ENCODE measurements around the gene ARAP3.

Gene ARAP3

DNA sequence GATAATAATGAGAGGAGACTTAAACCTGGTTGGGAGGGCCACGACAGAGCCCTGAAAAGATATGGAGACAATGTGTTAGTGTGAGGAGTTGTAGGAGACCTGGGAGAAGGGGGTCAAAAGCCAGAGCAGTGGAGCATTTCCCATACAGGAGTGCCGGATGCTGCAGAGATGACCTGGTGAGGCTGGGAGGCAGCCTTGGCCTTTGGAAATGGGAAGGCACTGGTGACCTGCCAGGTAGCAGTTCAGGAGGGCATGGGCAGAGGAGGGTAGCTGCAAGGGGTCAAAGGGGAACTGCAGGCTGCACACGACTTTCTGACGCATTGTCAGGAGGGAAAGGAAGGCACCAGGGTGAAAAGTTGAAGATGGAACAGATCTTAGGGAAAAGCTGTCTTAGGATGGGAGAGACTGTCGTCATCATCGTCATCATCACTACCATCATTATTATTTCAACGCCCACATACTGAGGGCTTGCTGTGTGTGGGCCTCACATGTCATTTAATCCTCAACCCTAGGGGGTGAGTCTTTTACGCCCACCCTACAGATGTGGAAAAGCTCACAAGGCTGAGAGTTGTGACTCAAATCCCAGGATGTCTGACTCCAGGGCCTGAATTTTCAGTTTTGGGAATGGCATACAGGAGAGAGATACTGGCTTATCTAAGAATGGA lies 13.3 kb downstream of the ARAP3 start:
- DNase-seq (ENCODE audit: low read depth, low spot score) = no peak
- ChIA-PET CTCF (interaction anchor here (0.8 to 12.8 kb wide), 15 partner anchors 11 to 291 kb away, joined by 3 to 132 read pairs (median 4); partner anchors contain the start of genes ARAP3, DIAPH1, PCDH1 and PCDH12), POLR2A (interaction anchor here (2.0 kb wide), 1 partner anchor 13 kb away, joined by 6 read pairs; the partner anchor contains the start of gene ARAP3)
- TF ChIP-seq, protein P1, sequence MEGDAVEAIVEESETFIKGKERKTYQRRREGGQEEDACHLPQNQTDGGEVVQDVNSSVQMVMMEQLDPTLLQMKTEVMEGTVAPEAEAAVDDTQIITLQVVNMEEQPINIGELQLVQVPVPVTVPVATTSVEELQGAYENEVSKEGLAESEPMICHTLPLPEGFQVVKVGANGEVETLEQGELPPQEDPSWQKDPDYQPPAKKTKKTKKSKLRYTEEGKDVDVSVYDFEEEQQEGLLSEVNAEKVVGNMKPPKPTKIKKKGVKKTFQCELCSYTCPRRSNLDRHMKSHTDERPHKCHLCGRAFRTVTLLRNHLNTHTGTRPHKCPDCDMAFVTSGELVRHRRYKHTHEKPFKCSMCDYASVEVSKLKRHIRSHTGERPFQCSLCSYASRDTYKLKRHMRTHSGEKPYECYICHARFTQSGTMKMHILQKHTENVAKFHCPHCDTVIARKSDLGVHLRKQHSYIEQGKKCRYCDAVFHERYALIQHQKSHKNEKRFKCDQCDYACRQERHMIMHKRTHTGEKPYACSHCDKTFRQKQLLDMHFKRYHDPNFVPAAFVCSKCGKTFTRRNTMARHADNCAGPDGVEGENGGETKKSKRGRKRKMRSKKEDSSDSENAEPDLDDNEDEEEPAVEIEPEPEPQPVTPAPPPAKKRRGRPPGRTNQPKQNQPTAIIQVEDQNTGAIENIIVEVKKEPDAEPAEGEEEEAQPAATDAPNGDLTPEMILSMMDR (IDR thresholded peaks at IDR 0.05; ENCODE audit: insufficient read depth, low read length, missing control alignments) = no peak
- H3K4me3 ChIP-seq (ENCODE audit: low read depth, low read length) = no peak overlapping the region

DNA sequence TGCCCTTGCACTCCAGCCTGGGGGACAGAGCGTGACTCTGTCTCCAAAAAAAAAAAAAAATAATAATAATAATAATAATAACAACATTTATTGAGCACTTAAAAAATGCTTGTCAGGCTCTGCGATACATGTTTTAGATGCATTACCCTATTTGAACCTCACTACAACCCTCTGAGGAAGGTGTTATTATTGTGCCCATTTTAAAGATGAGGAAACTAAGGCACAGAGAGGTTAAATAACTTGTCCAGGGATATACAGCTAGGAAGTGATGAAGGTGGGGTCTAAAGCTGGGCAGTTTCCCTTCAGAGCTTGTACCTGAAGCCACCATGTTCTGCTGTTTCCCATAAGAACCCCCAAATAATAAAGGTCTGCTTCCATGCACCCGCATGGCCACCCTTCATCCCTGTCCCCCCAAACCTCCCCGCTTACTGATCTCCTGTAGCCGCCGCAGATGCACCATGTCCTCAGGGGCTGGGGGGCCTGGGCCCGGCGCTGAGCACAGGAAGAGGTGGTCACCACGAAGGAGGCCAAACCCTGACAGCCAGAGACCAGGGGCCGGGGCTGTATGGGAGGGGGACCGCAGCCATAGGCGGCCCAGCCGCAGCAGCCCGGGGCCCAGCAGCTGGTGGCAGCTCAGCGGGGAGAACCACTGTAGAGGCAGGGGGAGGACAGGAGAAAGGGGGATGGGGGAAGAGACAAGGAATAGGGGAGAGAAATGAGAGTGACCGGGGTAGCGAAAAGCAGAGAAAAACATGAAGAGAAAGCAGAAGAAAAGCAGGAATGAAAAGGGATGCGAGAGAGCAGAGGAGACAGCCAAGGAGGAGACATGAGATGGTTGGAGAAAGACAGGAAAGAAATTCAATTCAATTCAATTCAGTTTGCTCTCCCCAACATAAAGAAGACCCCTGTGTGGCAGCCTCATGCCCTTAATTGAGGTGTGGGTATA lies 15.8 kb downstream of the ARAP3 start:
- TF ChIP-seq, protein P1 (IDR thresholded peaks at IDR 0.05; ENCODE audit: insufficient read depth, low read length, missing control alignments) = no peak
- ChIA-PET CTCF (interaction anchor here (0.9 to 12.8 kb wide), 15 partner anchors 8 to 320 kb away, joined by 3 to 132 read pairs (median 12); partner anchors contain the start of genes ARAP3, PCDH1 and PCDH12), POLR2A (interaction anchor here (0.7 kb wide), 1 partner anchor 1102 kb away, joined by 3 read pairs; no protein-coding TSS in a partner anchor)
- no peak for DNase-seq (ENCODE audit: low read depth, low spot score)
- no peak overlapping the region for H3K4me3 ChIP-seq (ENCODE audit: low read depth, low read length)

DNA sequence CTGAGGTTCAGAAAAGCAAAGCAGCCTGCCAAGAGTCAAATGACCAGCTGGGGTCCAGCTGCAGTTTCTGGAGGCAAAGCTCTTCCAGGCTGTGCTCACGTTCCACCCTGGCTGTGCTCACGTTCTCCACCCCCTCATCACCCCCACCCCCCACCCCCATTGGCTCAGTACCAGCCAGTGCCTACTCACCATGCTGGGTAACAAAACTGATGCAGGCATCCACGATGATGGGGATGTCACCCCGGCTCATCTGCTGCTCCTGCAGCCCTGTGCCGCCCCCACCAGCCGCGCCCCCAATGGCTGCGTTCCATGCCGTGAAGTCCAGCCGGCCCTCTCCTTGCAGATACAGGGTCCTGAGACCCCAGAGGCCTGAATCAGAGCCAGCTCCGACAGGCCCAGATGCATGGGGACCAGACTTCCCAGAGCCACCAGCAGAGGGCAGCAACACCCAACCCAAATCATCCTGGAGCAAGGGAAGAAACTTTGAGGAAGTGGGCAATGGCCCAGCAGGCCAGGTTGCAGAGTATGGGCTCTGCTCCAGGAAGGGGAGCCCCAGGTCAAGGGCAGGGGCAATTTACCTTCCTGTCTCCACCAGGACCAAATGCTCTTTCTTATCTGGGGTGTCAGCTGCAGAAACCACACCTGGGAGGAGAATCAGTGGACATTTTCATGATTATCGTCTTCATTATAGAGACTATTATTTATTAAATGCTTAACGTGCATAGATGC lies 17.1 kb downstream of the ARAP3 start:
- ChIA-PET CTCF (interaction anchor here (0.6 to 12.8 kb wide), 22 partner anchors 8 to 350 kb away, joined by 3 to 132 read pairs (median 5); partner anchors contain the start of genes ARAP3, FCHSD1, PCDH1 and PCDH12), POLR2A (no interaction called here)
- H3K4me3 ChIP-seq (ENCODE audit: low read depth, low read length) = no peak overlapping the region
- TF ChIP-seq, protein P1 (IDR thresholded peaks at IDR 0.05; ENCODE audit: insufficient read depth, low read length, missing control alignments) = peak; percentile 90
- no peak for DNase-seq (ENCODE audit: low read depth, low spot score)

DNA sequence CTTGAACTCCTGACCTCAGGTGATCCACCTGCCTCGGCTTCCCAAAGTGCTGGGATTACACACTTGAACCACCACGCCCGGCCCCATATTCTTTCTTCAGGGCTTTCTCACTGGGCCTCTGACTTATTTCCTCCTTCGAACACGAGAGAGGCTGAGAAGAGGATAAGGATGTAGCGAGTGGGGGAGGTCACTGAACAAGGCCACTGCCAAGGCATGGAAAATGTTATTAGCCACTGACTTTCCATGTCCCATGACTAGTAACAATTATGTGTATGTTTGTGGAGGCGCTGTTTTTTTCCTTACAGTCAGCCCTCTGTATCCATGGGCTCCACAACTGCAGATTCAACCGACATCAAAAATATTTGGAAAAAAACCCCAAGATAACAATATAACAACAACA lies 18.5 kb downstream of the ARAP3 start:
- ChIA-PET CTCF (interaction anchor here (1.1 to 12.8 kb wide), 5 partner anchors 22 to 296 kb away, joined by 3 to 132 read pairs (median 6); partner anchors contain the start of genes PCDH1 and PCDH12), POLR2A (no interaction called here)
- TF ChIP-seq, protein P1 (IDR thresholded peaks at IDR 0.05; ENCODE audit: insufficient read depth, low read length, missing control alignments) = no peak

DNA sequence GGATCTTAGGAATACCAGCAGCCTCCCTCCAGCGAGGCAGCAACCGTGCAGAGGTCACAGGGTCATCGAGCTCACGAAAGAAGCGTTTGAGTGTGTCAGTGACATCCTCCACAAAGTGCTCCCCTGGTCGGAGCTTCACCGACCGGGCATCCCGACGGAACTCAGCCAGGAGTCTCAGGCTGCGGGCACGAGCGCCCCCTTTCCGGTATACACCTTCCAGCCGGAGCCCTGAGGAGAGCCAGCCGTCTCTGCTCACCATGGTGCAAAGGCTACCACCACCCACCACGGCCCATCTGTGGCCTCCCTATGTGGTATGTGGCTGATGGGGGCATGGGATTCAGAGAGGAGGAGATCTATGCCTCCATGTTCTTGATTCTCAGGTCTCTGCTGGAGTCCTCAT lies 20.0 kb downstream of the ARAP3 start:
- no peak for DNase-seq (ENCODE audit: low read depth, low spot score)
- ChIA-PET POLR2A (no interaction called here), CTCF (interaction anchor here (1.3 to 12.8 kb wide), 5 partner anchors 9 to 298 kb away, joined by 3 to 132 read pairs (median 6); partner anchors contain the start of gene PCDH12)
- TF ChIP-seq, protein P1 (IDR thresholded peaks at IDR 0.05; ENCODE audit: insufficient read depth, low read length, missing control alignments) = no peak
- no peak overlapping the region for H3K4me3 ChIP-seq (ENCODE audit: low read depth, low read length)

More for the DNA sequence above, 18.5 kb downstream of the ARAP3 start:
- H3K4me3 ChIP-seq (ENCODE audit: low read depth, low read length) = no peak overlapping the region
- DNase-seq (ENCODE audit: low read depth, low spot score) = no peak

Measured in AG04449 (cell line).